Measurements from ENCODE around the gene FREM1. TPM values are rescaled to one million over a fixed set of nuclear protein-coding genes. Genes with fewer than 3 reads are reported as not detected.
A peak's percentile ranks its signal among the peaks of the same experiment; 100 is the strongest.

The FREM1 gene
- total and polyA plus RNA-seq, 4 donors: 0.33 to 21.8 (median 1.3) TPM

- no peaks in the 10 kb centered on the region for H3K9me3 ChIP-seq (ENCODE audit: control insufficient read depth in 4 of 4, insufficient read depth in 3 of 4, low read length in 3 of 4)
- 75 to 84% methylated on average over 1 of the region's 1 CpG for WGBS, 2 donors
- TF ChIP-seq, protein P1, sequence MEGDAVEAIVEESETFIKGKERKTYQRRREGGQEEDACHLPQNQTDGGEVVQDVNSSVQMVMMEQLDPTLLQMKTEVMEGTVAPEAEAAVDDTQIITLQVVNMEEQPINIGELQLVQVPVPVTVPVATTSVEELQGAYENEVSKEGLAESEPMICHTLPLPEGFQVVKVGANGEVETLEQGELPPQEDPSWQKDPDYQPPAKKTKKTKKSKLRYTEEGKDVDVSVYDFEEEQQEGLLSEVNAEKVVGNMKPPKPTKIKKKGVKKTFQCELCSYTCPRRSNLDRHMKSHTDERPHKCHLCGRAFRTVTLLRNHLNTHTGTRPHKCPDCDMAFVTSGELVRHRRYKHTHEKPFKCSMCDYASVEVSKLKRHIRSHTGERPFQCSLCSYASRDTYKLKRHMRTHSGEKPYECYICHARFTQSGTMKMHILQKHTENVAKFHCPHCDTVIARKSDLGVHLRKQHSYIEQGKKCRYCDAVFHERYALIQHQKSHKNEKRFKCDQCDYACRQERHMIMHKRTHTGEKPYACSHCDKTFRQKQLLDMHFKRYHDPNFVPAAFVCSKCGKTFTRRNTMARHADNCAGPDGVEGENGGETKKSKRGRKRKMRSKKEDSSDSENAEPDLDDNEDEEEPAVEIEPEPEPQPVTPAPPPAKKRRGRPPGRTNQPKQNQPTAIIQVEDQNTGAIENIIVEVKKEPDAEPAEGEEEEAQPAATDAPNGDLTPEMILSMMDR (IDR thresholded peaks at IDR 0.05; ENCODE audit: control extremely low read depth, extremely low read depth): no peak
- H3K4me1 ChIP-seq (ENCODE audit: control insufficient read depth in 5 of 5, insufficient read depth in 5 of 5, low read length in 5 of 5): peaks cover 0 to 36% (median 13%) of the 10 kb centered on the region in 5 donors
- no peak for ATAC-seq (ENCODE audit: insufficient read depth, low FRiP score)
- no peak overlapping the region for H3K27ac ChIP-seq (ENCODE audit: low read depth in 1 of 2, low read length in 1 of 2)
- H3K36me3 ChIP-seq (ENCODE audit: control insufficient read depth in 4 of 4, insufficient read depth in 4 of 4, low read length in 4 of 4): no peaks in the 10 kb centered on the region
- no peak for DNase-seq
- H3K9ac ChIP-seq (ENCODE audit: insufficient read depth in 1 of 2, low read length in 2 of 2): no peak overlapping the region
- H3K4me3 ChIP-seq: no peak overlapping the region
- no peaks in the 10 kb centered on the region for H3K27me3 ChIP-seq (ENCODE audit: control insufficient read depth in 3 of 3, insufficient read depth in 3 of 3, low read length in 2 of 3)
Observed at GRCh38 chr9:14913366-14913765, 3.1 kb upstream of the FREM1 start.

DNA sequence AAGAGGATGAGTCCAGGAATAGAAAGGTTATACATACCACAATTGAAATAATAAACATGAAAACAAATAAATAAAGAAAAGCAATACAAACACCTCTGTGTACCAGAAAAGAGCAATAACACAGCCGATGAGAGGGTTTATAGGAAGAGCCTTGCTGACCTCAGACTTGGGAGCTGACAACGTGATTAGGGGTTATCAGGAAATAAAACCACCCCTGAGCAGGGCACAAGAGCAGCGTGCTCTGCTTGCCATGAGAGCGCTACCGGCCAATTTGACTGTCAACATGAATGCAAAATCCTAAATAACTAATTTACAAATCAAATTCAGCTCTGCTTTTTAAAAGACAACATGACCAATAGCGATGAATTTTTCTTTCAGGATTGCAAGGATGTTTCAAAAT, 2.6 kb upstream of the FREM1 start:
- WGBS, 2 donors: 76 to 84% methylated on average over 6 of the region's 6 CpGs
- no peaks in the 10 kb centered on the region for H3K27me3 ChIP-seq (ENCODE audit: control insufficient read depth in 3 of 3, insufficient read depth in 3 of 3, low read length in 2 of 3)
- TF ChIP-seq, protein P1 (IDR thresholded peaks at IDR 0.05; ENCODE audit: control extremely low read depth, extremely low read depth): no peak
- no peak overlapping the region for H3K27ac ChIP-seq (ENCODE audit: low read depth in 1 of 2, low read length in 1 of 2)
- H3K4me3 ChIP-seq: no peak overlapping the region
- no peak for DNase-seq
- no peaks in the 10 kb centered on the region for H3K36me3 ChIP-seq (ENCODE audit: control insufficient read depth in 4 of 4, insufficient read depth in 4 of 4, low read length in 4 of 4)
- H3K4me1 ChIP-seq (ENCODE audit: control insufficient read depth in 5 of 5, insufficient read depth in 5 of 5, low read length in 5 of 5): peaks cover 0 to 41% (median 13%) of the 10 kb centered on the region in 5 donors
- H3K9ac ChIP-seq (ENCODE audit: insufficient read depth in 1 of 2, low read length in 2 of 2): no peak overlapping the region
- ATAC-seq (ENCODE audit: insufficient read depth, low FRiP score): no peak
- no peaks in the 10 kb centered on the region for H3K9me3 ChIP-seq (ENCODE audit: control insufficient read depth in 4 of 4, insufficient read depth in 3 of 4, low read length in 3 of 4)

- no peak overlapping the region for H3K27ac ChIP-seq (ENCODE audit: low read depth in 1 of 2, low read length in 1 of 2)
- H3K9ac ChIP-seq (ENCODE audit: insufficient read depth in 1 of 2, low read length in 2 of 2): peak overlapping the region in 1 of 2 donors; percentile 99
- TF ChIP-seq, protein P1 (IDR thresholded peaks at IDR 0.05; ENCODE audit: control extremely low read depth, extremely low read depth): no peak
- H3K4me3 ChIP-seq: no peak overlapping the region
- WGBS, 2 donors: 96 to 97% methylated on average over 2 of the region's 2 CpGs
- DNase-seq (no peak), ATAC-seq (ENCODE audit: insufficient read depth, low FRiP score) (no peak)
- no peaks in the 10 kb centered on the region for H3K36me3 ChIP-seq (ENCODE audit: control insufficient read depth in 4 of 4, insufficient read depth in 4 of 4, low read length in 4 of 4)
- H3K9me3 ChIP-seq (ENCODE audit: control insufficient read depth in 4 of 4, insufficient read depth in 3 of 4, low read length in 3 of 4): no peaks in the 10 kb centered on the region
- H3K4me1 ChIP-seq (ENCODE audit: control insufficient read depth in 5 of 5, insufficient read depth in 5 of 5, low read length in 5 of 5): peaks cover 0 to 57% (median 16%) of the 10 kb centered on the region in 5 donors
- H3K27me3 ChIP-seq (ENCODE audit: control insufficient read depth in 3 of 3, insufficient read depth in 3 of 3, low read length in 2 of 3): no peaks in the 10 kb centered on the region
Observed at GRCh38 chr9:14911046-14911445, 818 bp upstream of the FREM1 start.

- Histone ChIP-seq H3K27ac (ENCODE audit: low read depth in 1 of 2, low read length in 1 of 2) (no peak overlapping the region), H3K9ac (ENCODE audit: insufficient read depth in 1 of 2, low read length in 2 of 2) (peak overlapping the region; percentile 50 to 99), H3K36me3 (ENCODE audit: control insufficient read depth in 4 of 4, insufficient read depth in 4 of 4, low read length in 4 of 4) (no peaks in the 10 kb centered on the region), H3K4me3 (no peak overlapping the region), H3K27me3 (ENCODE audit: control insufficient read depth in 3 of 3, insufficient read depth in 3 of 3, low read length in 2 of 3) (no peaks in the 10 kb centered on the region), H3K4me1 (ENCODE audit: control insufficient read depth in 5 of 5, insufficient read depth in 5 of 5, low read length in 5 of 5) (peaks cover 0 to 65% (median 16%) of the 10 kb centered on the region in 5 donors), H3K9me3 (ENCODE audit: control insufficient read depth in 4 of 4, insufficient read depth in 3 of 4, low read length in 3 of 4) (no peaks in the 10 kb centered on the region)
- no peak for ATAC-seq (ENCODE audit: insufficient read depth, low FRiP score)
- TF ChIP-seq, protein P1 (IDR thresholded peaks at IDR 0.05; ENCODE audit: control extremely low read depth, extremely low read depth): no peak
- peak in 1 of 3 donors; percentile 71 for DNase-seq
- WGBS, 2 donors: 55 to 70% methylated on average over 2 of the region's 2 CpGs
Observed at GRCh38 chr9:14909601-14909960, 647 bp downstream of the FREM1 start.

Data from lung (tissue), 12 donors.